NCI-H460 (cell line): ENCODE data around the gene SUPT6H. TPM values are rescaled to one million over a fixed set of nuclear protein-coding genes. Genes with fewer than 3 reads are reported as not detected.

Experiments used
- DNase-seq: peaks from one replicate; pipeline ENCODE4 v3.0.0-alpha.2; 2016; ENCODE audit warnings: low read depth; ENCODE audit errors: extremely low read depth
- polyA plus RNA-seq: library from polyadenylated mRNA; depleted of rRNA; stranded (reverse); fragments of >200 nt; gene quantifications from 2 replicates; pipeline ENCODE4 v1.2.3, GENCODE V29; 2014; cell fraction: nucleus; rRNA removed
- total RNA-seq: library from RNA; depleted of rRNA; stranded (reverse); fragments of >200 nt; shearing (Covaris generic); gene quantifications from 2 replicates; pipeline ENCODE4 v1.2.3, GENCODE V29; 2014; rRNA removed

Gene SUPT6H
- 26.7 and 33.3 TPM in 2 replicates for total RNA-seq
- 30.9 and 34.2 TPM in 2 replicates for polyA plus RNA-seq

DNA sequence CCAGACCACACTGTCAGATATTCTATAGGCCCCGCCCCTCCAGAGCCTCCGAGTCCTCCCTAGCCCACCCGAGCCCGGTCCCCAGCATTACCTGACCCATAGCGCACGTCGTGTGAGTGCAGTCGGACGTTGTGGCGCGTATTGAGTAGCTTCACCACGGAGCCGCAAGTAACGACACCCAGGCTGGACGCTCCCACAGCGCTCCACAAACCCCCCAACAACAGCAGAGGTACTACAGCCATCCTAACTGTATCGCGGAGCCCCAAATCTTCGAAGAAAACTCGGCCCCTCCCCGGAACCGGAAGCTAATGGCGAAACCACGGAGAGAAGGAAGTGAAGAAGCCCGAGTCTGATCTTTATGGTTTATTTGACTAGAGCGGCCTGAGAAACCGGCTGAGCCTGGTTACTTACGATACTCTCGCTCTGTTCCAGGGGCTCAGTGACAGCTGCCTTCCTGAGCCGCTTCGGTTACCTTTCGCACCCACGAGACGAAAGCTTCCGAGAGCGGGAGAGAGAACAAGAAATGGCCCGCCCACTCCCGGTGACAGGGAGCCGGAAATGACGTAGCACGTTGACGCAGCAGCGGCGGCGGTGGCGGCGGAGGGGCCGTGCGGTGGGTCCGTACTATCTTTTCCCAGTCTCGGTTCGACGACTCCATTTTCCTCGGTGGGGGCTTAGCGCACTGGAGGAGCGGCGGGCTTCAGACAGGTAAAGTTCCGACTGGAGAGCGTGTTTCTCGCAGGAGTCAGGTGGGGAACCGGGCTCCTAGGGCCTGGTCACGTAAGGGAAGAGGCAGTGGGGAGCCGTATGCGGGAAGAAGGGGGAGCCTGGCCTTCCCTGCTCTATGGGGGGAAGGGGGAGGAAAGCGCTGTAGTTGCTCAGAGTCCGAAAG is at the start of gene SUPT6H, which contains the start of gene SDF2:
Gene SUPT6H (plus strand): TSS at position 571 of the 892 bp plus-strand sequence. CDS start 11,197 bp downstream, outside the sequence.
Gene SDF2 (minus strand): TSS at position 272 of the 892 bp plus-strand sequence. CDS start 30 bp downstream, at position 242.
- DNase-seq = peak; percentile 78

- DNase-seq = no peak
Observed at GRCh38 chr17:28612531-28612930, 49.5 kb upstream of the SUPT6H start.

GRCh38 chr17:28612936-28613872 is 48.8 kb upstream of the SUPT6H start:
- peak; percentile 36 for DNase-seq

- DNase-seq = peak; percentile 19
Observed at GRCh38 chr17:28613931-28614381, 48.0 kb upstream of the SUPT6H start, which contains the start of gene RSKR. RSKR (minus strand) TSS chr17:28614185; CDS start chr17:28614161, 24 bp downstream.

DNA sequence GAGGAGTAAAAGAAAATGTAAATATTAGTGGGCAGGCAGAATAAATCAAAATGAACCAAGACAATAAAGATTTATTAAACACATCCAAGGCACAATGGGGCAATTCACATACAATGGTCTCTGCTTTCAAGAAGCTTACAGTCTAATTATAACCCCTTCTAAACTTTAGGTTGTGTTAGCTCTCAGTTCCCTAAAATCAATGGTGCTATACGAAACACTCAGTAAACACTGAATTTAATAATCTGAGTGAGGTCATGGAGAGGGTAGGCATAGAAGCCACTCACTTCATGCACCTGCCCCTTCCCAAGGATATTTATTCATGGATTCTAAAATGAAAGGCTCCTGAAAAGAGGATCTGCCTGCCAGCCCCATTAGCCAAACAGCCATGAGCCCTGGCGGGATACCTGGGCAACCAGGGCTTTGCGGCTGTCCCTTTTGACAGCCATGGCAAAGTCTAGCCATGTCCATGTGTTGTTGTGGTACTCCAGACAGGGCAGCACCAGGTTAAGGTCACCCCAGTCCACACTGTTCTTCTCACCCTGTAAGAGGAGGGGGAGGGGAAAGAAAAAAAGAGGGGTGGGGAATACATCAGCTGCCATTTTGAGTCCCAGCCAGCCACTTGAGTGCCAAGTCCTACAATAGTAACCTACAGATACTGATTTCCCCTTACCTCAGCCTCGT is 46.6 kb upstream of the SUPT6H start:
- DNase-seq = no peak

GRCh38 chr17:28616281-28616680 is 45.7 kb upstream of the SUPT6H start:
- DNase-seq = no peak

- no peak for DNase-seq
Observed at GRCh38 chr17:28618464-28618863, 43.5 kb upstream of the SUPT6H start.

DNA sequence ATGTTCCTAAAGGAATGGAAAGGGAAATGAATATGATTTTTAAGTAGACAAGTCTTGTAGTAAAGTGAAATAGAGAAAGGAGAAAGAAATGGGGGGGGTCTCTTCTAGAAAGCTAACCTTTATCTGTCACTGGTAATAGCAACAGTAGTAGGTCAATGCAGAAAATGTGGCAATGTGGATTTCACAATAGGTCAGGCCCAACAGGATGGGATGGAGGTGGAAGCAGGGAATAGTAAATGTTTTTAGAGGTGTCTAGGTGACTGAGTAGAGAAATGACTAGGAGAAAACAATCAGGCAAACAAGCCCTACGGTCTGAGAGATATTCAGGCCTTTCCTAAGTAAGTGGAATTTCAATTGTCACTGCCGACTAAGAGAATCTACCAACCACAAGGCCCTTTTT is 42.0 kb upstream of the SUPT6H start:
- no peak for DNase-seq

- DNase-seq = no peak
Observed at GRCh38 chr17:28622186-28622585, 39.8 kb upstream of the SUPT6H start.

DNA sequence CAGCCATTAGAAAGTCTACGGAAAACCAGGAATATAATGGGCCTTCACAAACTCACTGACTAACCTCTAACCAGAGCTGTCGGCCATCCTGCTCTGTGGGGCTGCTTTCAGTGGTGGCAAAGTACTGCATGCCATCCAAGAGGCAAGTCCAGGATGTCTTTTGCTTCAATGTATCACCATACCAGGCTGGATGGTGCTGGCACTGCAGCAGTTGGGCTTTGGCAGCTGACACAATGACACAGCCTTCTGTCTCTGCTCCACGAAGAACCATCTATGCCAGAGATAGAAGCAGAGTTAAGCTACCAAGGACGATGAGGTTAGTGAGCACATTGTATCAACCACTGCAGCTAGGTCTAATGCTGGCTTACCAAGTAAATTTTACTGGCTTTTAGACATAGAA is 38.3 kb upstream of the SUPT6H start:
- no peak for DNase-seq

DNA sequence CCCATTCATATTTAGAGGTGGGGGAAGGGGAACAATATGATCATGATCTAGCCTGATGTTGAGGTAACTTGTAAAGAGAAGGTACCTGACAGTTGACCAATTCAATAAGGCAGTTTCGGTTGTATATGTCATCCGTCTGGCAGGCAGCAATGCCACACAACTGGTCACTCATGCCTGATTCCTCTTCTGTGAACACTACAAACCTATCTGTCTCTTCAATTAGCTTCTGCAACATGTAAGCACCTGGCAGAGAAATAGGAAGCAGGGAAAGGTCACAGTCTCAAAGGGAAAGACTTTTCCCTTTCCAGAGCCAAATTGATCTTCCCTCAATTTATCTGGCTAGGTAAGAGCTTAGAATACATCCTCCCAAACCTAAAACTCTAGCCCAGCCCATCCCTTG is 37.9 kb upstream of the SUPT6H start:
- DNase-seq = no peak

GRCh38 chr17:28626818-28627217 is 35.2 kb upstream of the SUPT6H start:
- no peak for DNase-seq

DNA sequence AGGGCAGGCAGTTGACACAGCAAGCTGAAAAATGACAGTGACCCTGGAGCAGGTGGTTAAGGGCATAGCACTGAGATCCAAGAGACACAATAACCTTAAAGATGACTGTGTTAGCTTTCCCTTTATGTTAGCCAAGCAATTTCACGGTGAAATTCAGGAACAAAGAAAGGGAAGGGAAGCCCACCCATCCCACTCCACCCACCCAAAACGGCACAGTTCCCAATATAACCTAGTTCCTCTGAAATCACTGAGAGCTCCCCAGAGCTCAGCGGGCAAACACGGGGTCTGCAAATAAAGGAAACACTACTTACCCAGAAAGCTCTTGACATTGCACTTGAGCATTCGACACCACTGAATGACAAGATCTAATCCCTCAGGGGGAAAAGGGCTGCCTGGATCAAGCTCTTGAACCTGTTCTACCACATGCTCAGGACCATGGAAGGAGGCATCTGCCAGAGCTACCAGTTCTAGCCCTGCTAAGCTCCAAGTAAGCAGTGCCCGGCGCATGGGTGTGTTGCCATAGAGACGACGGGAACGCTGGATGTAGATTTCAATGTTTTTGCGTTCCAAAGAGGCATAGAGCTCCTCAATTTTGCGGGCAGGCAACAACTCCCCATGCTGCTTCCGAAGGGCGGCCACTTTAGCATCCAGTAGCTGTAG is 27.7 kb upstream of the SUPT6H start:
- no peak for DNase-seq

DNA sequence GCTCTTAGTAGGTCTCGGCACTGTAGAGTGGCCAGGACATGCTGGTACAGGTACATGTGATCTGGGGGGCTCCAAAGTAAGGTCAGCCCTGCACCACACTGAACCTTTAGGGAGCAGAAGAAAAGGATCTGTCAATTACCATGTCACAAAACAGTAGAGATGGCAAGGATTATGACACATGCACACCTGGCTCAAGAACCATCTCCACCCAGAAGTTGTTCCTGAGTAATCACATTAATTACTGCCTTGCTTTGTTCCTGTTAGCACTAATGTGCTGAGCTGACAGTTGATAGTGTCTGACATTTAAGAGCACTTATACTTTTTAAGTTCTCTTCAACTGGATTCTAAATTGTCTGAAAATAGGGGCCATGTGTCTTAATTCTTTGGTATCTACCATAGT is 26.5 kb upstream of the SUPT6H start:
- DNase-seq = no peak

GRCh38 chr17:28641579-28641978 is 20.4 kb upstream of the SUPT6H start:
- DNase-seq = no peak

DNA sequence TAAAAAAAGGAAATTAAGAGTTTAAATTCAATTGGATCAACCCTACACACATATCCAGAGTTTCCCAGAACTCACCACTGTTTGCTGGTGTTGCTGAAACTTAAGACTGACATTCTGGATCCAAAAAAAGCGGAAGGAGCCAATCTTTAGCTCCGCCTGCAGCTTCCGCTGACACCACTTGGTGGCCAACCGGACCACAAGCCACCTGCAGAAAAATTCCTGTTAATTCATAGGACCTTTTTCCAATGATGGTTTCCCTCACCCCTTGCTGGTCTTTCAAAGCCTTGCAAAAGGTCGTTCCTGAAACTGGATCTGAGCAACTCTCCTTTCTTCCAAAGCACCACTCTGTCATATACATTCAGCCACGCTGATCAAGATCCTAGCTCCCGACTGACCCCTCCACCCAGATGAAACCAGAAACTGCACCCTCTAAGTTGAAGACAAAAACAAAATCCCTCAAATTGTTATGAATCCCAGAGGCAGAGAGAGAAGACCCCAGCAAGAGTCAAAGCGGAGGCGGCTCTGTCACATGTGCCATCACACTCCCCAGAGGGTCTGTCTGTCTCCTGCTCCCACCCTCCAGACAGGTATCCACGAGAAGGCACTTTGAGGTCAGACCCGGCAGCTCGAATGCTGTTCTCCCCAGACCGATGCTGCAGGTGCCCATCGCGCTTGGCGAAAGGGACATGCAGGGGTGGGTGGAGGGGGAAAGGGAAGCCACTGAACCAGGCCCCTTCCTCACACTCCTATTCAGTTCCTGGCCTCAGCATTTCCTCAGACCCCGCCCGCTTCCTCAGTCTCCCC is 17.8 kb upstream of the SUPT6H start:
- peak; percentile 29 for DNase-seq

GRCh38 chr17:28644787-28645575 is 17.0 kb upstream of the SUPT6H start, which contains the start of gene BLTP2:
BLTP2 (minus strand) TSS chr17:28645158; CDS start chr17:28645056, 102 bp downstream.
- peak; percentile 95 for DNase-seq

GRCh38 chr17:28645576-28645939 is 16.4 kb upstream of the SUPT6H start:
- no peak for DNase-seq
